Mesothelial cell of epicardium (in vitro differentiated cells): Measurements from ENCODE around the gene MGAT5. TPM values are rescaled to one million over a fixed set of nuclear protein-coding genes. Genes with fewer than 3 reads are reported as not detected.

ENCODE experiments used
- DNase-seq, 2 experiments: peaks; one replicate each; pipeline ENCODE4 v3.0.0; 2021; ENCODE audit warnings: low spot score in 2 of 2; ENCODE audit not compliant: unreplicated experiment in 2 of 2
- H3K27ac Mint-ChIP-seq: 2 replicates; pipeline ENCODE4 v1.8.0; 2021; ENCODE audit warnings: mixed read lengths
- H3K27me3 Mint-ChIP-seq: 2 replicates; pipeline ENCODE4 v1.8.0; 2021; ENCODE audit warnings: low read depth, mixed read lengths
- H3K36me3 Mint-ChIP-seq: 2 replicates; pipeline ENCODE4 v1.8.0; 2021; ENCODE audit warnings: mixed read lengths
- H3K4me1 Mint-ChIP-seq: 2 replicates; pipeline ENCODE4 v1.8.0; 2021; ENCODE audit warnings: mixed read lengths
- H3K4me3 Mint-ChIP-seq: 2 replicates; pipeline ENCODE4 v1.8.0; 2021; ENCODE audit warnings: mild to moderate bottlenecking, moderate library complexity, mixed read lengths
- H3K9me3 Mint-ChIP-seq: 2 replicates; pipeline ENCODE4 v1.8.0; 2021; ENCODE audit warnings: mixed read lengths
- total RNA-seq: library from RNA; stranded (reverse); gene quantifications from 3 replicates; pipeline ENCODE4 v1.2.1, GENCODE V29; 2021
- TF ChIP-seq, protein P1 (sequence below): fragments of 200-600 bp; sonication (generic); IDR thresholded peaks from one replicate; pipeline ENCODE4 v1.5.0; 2021; ENCODE audit warnings: antibody characterized with exemption; ENCODE audit not compliant: unreplicated experiment

Gene MGAT5
- total RNA-seq, 1 donor from 2014 or later, result 41.1 TPM

DNA sequence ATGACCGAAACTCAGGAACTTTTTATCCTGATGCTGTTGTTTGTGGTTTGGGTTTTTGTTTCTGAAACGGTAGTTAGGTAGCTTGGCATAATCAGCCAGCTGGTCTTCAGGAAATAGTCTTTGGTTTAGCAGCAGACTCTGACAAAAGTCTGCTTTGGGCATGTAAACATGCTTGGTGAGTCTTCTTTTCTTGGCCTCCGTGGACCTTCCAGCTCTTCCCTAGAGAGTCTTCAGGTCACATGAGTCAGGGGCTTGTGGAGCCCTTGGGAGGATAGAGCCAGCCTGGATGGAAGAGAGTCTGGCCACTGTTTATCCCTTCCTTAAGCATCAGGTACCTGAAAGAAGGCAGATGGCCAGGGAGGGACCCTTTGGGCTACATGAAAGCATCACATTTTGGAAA, 154.5 kb downstream of the MGAT5 start:
- DNase-seq, result no peak
- TF ChIP-seq, protein P1, sequence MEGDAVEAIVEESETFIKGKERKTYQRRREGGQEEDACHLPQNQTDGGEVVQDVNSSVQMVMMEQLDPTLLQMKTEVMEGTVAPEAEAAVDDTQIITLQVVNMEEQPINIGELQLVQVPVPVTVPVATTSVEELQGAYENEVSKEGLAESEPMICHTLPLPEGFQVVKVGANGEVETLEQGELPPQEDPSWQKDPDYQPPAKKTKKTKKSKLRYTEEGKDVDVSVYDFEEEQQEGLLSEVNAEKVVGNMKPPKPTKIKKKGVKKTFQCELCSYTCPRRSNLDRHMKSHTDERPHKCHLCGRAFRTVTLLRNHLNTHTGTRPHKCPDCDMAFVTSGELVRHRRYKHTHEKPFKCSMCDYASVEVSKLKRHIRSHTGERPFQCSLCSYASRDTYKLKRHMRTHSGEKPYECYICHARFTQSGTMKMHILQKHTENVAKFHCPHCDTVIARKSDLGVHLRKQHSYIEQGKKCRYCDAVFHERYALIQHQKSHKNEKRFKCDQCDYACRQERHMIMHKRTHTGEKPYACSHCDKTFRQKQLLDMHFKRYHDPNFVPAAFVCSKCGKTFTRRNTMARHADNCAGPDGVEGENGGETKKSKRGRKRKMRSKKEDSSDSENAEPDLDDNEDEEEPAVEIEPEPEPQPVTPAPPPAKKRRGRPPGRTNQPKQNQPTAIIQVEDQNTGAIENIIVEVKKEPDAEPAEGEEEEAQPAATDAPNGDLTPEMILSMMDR, result no peak
- peaks cover 2% of the 10 kb centered on the region for H3K36me3 Mint-ChIP-seq
- peaks cover 7% of the 10 kb centered on the region for H3K4me1 Mint-ChIP-seq
- no peak overlapping the region for H3K27ac Mint-ChIP-seq
- no peaks in the 10 kb centered on the region for H3K27me3 Mint-ChIP-seq
- H3K4me3 Mint-ChIP-seq, result no peak overlapping the region
- H3K9me3 Mint-ChIP-seq, result no peaks in the 10 kb centered on the region

DNA sequence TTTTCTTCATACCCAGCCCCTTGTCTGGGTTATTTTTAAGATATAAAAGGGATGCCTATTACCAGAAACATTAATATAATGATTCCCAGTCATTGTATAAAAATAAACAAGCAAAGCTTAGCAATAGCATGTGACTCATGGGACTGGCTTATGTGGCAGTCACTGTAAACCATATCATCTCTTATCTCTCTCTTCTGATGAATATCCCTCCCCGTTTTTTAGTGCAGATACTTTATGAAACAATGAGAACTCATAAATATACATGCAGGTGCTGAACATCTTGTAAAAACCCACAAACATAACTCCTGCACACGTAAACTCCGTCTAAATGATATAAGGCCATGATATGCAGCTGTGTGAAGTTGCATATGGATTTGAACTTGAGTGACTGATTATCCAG, 154.9 kb downstream of the MGAT5 start:
- TF ChIP-seq, protein P1, result no peak
- Mint-ChIP-seq H3K4me3 (no peak overlapping the region), H3K36me3 (no peaks in the 10 kb centered on the region), H3K27ac (no peak overlapping the region), H3K27me3 (no peaks in the 10 kb centered on the region), H3K4me1 (peaks cover 7% of the 10 kb centered on the region), H3K9me3 (no peaks in the 10 kb centered on the region)
- DNase-seq, result no peak

DNA sequence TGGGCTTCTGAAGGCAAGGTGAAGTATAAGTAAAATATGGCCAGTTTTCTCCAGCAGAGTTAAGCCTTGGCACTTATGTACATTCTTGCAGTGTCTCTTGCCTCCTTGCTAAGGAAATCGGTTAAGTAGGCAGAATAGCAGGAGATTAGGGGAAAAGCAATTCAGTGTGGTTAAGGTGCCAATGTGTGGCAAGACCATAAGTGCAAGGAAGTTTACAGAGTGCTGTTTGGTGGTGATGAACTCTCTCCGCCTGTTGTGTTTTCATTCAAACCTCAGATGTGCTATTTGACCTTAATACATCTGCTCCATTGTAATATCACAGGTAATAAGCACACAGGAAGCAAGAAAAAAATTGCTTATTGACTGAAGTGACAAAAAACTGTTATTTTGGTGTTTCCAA, 156.1 kb downstream of the MGAT5 start:
- no peak for DNase-seq
- Mint-ChIP-seq H3K9me3 (no peaks in the 10 kb centered on the region), H3K36me3 (no peaks in the 10 kb centered on the region), H3K4me1 (peaks cover 7% of the 10 kb centered on the region), H3K4me3 (no peak overlapping the region), H3K27ac (no peak overlapping the region), H3K27me3 (no peaks in the 10 kb centered on the region)
- TF ChIP-seq, protein P1, result no peak

DNA sequence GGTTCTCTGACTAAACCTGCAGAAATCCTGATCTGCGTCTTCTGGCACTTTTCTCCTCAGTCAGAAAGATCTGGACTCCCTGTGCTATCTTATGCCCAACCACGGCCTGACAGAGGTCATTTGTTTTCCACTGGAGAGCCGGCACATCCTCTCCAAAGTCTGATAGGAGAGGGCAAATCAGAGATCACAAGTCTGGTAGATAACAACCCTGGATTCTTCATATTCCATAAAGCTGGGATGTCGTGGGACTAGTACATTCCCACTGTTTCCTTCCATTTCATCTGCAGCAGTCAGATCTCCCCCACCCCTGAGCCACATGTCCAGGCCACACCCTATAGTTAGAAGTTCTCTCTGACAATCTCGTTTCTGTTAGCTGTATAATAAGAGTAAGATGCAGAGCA, 157.0 kb downstream of the MGAT5 start:
- no peak for DNase-seq
- Mint-ChIP-seq H3K9me3 (no peaks in the 10 kb centered on the region), H3K27ac (no peak overlapping the region), H3K4me1 (peaks cover 7% of the 10 kb centered on the region), H3K36me3 (no peaks in the 10 kb centered on the region), H3K4me3 (no peak overlapping the region), H3K27me3 (no peaks in the 10 kb centered on the region)
- TF ChIP-seq, protein P1, result no peak

DNA sequence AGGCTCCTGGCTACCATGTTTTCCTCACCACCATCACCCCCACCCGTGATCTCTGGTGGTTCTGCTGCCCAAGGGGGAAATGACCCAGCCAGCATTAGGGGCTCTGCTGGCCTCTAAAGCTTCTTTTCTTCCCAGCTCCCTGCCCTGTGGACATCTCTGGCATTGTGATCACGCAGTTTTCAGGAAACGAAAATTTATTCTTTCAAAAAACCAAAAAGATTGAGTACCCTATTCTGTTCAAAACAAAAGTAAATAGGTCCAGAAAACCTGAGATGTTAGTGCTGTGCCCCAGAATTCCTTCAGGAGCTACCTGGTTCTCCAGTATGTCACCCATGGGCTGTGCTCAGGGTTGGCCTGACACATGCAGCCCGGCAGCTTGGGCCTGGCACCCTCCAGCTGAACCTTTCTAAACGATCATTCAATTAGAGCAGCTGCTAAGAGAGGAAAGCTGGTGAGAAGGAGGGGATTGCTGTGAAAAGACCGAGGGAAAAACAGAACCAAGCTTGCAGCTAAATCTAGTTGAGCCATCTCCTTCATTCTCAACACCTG, 157.5 kb downstream of the MGAT5 start:
- Mint-ChIP-seq H3K4me1 (peaks cover 7% of the 10 kb centered on the region), H3K36me3 (no peaks in the 10 kb centered on the region), H3K9me3 (no peaks in the 10 kb centered on the region), H3K4me3 (no peak overlapping the region), H3K27me3 (no peaks in the 10 kb centered on the region), H3K27ac (no peak overlapping the region)
- DNase-seq, result no peak
- TF ChIP-seq, protein P1, result no peak
